ENCODE data around the gene PPM1B.

DNA sequence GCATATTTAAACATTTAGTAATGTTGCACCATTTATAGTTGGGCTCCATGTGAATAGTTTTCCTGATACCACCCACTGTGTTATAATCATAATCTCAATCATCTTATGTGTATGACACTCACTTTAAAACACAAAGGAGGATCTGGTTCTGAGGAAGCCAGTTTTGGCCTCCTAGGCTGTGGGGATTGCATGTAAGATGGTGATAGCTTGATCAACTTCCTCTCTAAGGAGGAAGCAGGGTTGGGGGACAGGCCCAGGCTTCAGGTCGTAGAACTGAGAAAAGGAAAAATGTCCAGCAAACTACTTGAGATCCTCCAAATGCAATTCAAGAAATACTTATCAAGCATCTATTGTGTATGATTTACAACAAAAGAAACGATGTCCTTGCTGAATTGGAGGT, 4.9 kb upstream of the PPM1B start:
- TF ChIP-seq, protein P1, sequence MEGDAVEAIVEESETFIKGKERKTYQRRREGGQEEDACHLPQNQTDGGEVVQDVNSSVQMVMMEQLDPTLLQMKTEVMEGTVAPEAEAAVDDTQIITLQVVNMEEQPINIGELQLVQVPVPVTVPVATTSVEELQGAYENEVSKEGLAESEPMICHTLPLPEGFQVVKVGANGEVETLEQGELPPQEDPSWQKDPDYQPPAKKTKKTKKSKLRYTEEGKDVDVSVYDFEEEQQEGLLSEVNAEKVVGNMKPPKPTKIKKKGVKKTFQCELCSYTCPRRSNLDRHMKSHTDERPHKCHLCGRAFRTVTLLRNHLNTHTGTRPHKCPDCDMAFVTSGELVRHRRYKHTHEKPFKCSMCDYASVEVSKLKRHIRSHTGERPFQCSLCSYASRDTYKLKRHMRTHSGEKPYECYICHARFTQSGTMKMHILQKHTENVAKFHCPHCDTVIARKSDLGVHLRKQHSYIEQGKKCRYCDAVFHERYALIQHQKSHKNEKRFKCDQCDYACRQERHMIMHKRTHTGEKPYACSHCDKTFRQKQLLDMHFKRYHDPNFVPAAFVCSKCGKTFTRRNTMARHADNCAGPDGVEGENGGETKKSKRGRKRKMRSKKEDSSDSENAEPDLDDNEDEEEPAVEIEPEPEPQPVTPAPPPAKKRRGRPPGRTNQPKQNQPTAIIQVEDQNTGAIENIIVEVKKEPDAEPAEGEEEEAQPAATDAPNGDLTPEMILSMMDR (IDR thresholded peaks at IDR 0.05): no peak
- no peak for TF ChIP-seq POLR2A (IDR thresholded peaks at IDR 0.05)
